SK-N-SH treated with all-trans-retinoic acid at 6 μM for 48 hours (cell line): ENCODE measurements around the gene NOTO.

Source experiments
- CREB5 ChIP-seq: fragments of 250-450 bp; sonication (Bioruptor Pico); IDR thresholded peaks from 2 replicates; pipeline ENCODE4 v1.5.1; 2020; ENCODE audit warnings: low read depth, mild to moderate bottlenecking, moderate library complexity
- CSRNP3 ChIP-seq: fragments of 250-450 bp; sonication (Bioruptor Pico); IDR thresholded peaks from 2 replicates; pipeline ENCODE4 v1.5.1; 2021; ENCODE audit warnings: mild to moderate bottlenecking, moderate library complexity
- OSR1 ChIP-seq: fragments of 250-450 bp; sonication (Bioruptor Pico); IDR thresholded peaks from 2 replicates; pipeline ENCODE4 v1.8.0; 2022; ENCODE audit warnings: moderate library complexity, mild to moderate bottlenecking, inconsistent platforms
- ZFP3 ChIP-seq: fragments of 250-450 bp; sonication (Bioruptor Pico); IDR thresholded peaks from 2 replicates; pipeline ENCODE4 v1.5.0; 2020; ENCODE audit warnings: mild to moderate bottlenecking, moderate library complexity
- ZNF565 ChIP-seq: fragments of 450-650 bp; formaldehyde crosslinking; conservative IDR thresholded peaks from 2 replicates; pipeline ENCODE4 v1.5.0; 2020; ENCODE audit warnings: low read depth, mild to moderate bottlenecking, moderate library complexity

GRCh38 chr2:73238149-73238548 is 35.8 kb downstream of the NOTO start:
- TF ChIP-seq OSR1 (CRISPR knock-in tag) (no peak), CREB5 (CRISPR knock-in tag) (no peak), ZNF565 (CRISPR knock-in tag) (no peak), ZFP3 (CRISPR knock-in tag) (no peak), CSRNP3 (CRISPR knock-in tag) (no peak)
